ACC112 (cell line): ENCODE measurements around the gene MORN5.

Experiments
- H2AFZ ChIP-seq: fragments of 200-600 bp; sonication (generic); one replicate; pipeline ENCODE4 v1.6.0; 2017; ENCODE audit warnings: antibody characterized with exemption, low read length; ENCODE audit not compliant: unreplicated experiment
- H3K27ac ChIP-seq: fragments of 200-600 bp; sonication (generic); 2 replicates; pipeline ENCODE4 v1.5.1; 2014; ENCODE audit warnings: low read depth, mild to moderate bottlenecking, antibody characterized with exemption, low read length, moderate library complexity
- H3K27me3 ChIP-seq: fragments of 200-600 bp; sonication (generic); 2 replicates; pipeline ENCODE4 v1.6.1; 2014; ENCODE audit warnings: mild to moderate bottlenecking, antibody characterized with exemption, low read length, moderate library complexity, mixed read lengths; ENCODE audit not compliant: insufficient read depth
- H3K36me3 ChIP-seq: fragments of 200-600 bp; sonication (generic); 2 replicates; pipeline ENCODE4 v1.6.1; 2016; ENCODE audit warnings: mild to moderate bottlenecking, antibody characterized with exemption, low read length, moderate library complexity, mixed read lengths; ENCODE audit not compliant: insufficient read depth
- H3K4me1 ChIP-seq: fragments of 200-600 bp; sonication (generic); one replicate; pipeline ENCODE4 v1.6.1; 2016; ENCODE audit warnings: low read length, mixed read lengths; ENCODE audit not compliant: insufficient read depth, unreplicated experiment, control insufficient read depth
- H3K4me3 ChIP-seq: fragments of 200-600 bp; sonication (generic); 2 replicates; pipeline ENCODE4 v1.5.1; 2014; ENCODE audit warnings: mild to moderate bottlenecking, low read depth, low read length
- H3K79me2 ChIP-seq: fragments of 200-600 bp; sonication (generic); one replicate; pipeline ENCODE4 v1.6.0; 2016; ENCODE audit warnings: low read length; ENCODE audit not compliant: control insufficient read depth, unreplicated experiment, insufficient read depth

The MORN5 gene

GRCh38 chr9:122133263-122133983, 26.3 kb upstream of the MORN5 start:
- H3K27ac ChIP-seq = no peak overlapping the region

GRCh38 chr9:122133984-122134535, 25.6 kb upstream of the MORN5 start:
- Histone ChIP-seq H3K79me2 (no peaks in the 10 kb centered on the region), H3K27me3 (no peaks in the 10 kb centered on the region), H3K4me1 (no peaks in the 10 kb centered on the region), H3K4me3 (no peak overlapping the region), H2AFZ (no peak overlapping the region), H3K36me3 (no peaks in the 10 kb centered on the region), H3K27ac (no peak overlapping the region)

More at GRCh38 chr9:122133263-122133983, 26.3 kb upstream of the MORN5 start:
- H3K4me3 ChIP-seq = no peak overlapping the region
- no peaks in the 10 kb centered on the region for H3K27me3 ChIP-seq
- no peaks in the 10 kb centered on the region for H3K79me2 ChIP-seq
- no peaks in the 10 kb centered on the region for H3K36me3 ChIP-seq
- H3K4me1 ChIP-seq = no peaks in the 10 kb centered on the region
- H2AFZ ChIP-seq = no peak overlapping the region

- H3K79me2 ChIP-seq = no peaks in the 10 kb centered on the region
- H3K36me3 ChIP-seq = no peaks in the 10 kb centered on the region
- no peak overlapping the region for H3K27ac ChIP-seq
- H3K4me3 ChIP-seq = no peak overlapping the region
- H2AFZ ChIP-seq = no peak overlapping the region
- H3K27me3 ChIP-seq = no peaks in the 10 kb centered on the region
- no peaks in the 10 kb centered on the region for H3K4me1 ChIP-seq
Measured at GRCh38 chr9:122134822-122135528, 24.7 kb upstream of the MORN5 start.

- H3K4me1 ChIP-seq = no peaks in the 10 kb centered on the region
- H3K36me3 ChIP-seq = no peaks in the 10 kb centered on the region
- no peaks in the 10 kb centered on the region for H3K27me3 ChIP-seq
- no peak overlapping the region for H3K4me3 ChIP-seq
- H2AFZ ChIP-seq = no peak overlapping the region
- no peaks in the 10 kb centered on the region for H3K79me2 ChIP-seq
- H3K27ac ChIP-seq = no peak overlapping the region
Measured at GRCh38 chr9:122135529-122135859, 24.2 kb upstream of the MORN5 start.

GRCh38 chr9:122138560-122139268, 21.0 kb upstream of the MORN5 start:
- Histone ChIP-seq H2AFZ (no peak overlapping the region), H3K27me3 (no peaks in the 10 kb centered on the region), H3K4me3 (no peak overlapping the region), H3K4me1 (no peaks in the 10 kb centered on the region), H3K36me3 (peaks cover 9% of the 10 kb centered on the region; the same call in 1 of the 2 replicates), H3K79me2 (no peaks in the 10 kb centered on the region), H3K27ac (no peak overlapping the region)

GRCh38 chr9:122140368-122141193, 19.1 kb upstream of the MORN5 start:
- peaks cover 14% of the 10 kb centered on the region for H3K36me3 ChIP-seq
- H2AFZ ChIP-seq = no peak overlapping the region
- H3K4me3 ChIP-seq = no peak overlapping the region
- H3K27me3 ChIP-seq = no peaks in the 10 kb centered on the region
- no peak overlapping the region for H3K27ac ChIP-seq
- no peaks in the 10 kb centered on the region for H3K4me1 ChIP-seq
- H3K79me2 ChIP-seq = no peaks in the 10 kb centered on the region

- Histone ChIP-seq H3K27ac (no peak overlapping the region), H3K36me3 (peaks cover 14% of the 10 kb centered on the region), H3K4me1 (no peaks in the 10 kb centered on the region), H3K79me2 (no peaks in the 10 kb centered on the region), H3K27me3 (no peaks in the 10 kb centered on the region), H2AFZ (no peak overlapping the region), H3K4me3 (no peak overlapping the region)
Measured at GRCh38 chr9:122141671-122142070, 18.0 kb upstream of the MORN5 start.

- no peak overlapping the region for H3K27ac ChIP-seq
- H3K27me3 ChIP-seq = no peaks in the 10 kb centered on the region
- H3K4me1 ChIP-seq = no peaks in the 10 kb centered on the region
- no peak overlapping the region for H3K4me3 ChIP-seq
- no peaks in the 10 kb centered on the region for H3K79me2 ChIP-seq
- peaks cover 14% of the 10 kb centered on the region for H3K36me3 ChIP-seq
- H2AFZ ChIP-seq = no peak overlapping the region
Measured at GRCh38 chr9:122143296-122143695, 16.4 kb upstream of the MORN5 start.

GRCh38 chr9:122143876-122144405, 15.8 kb upstream of the MORN5 start:
- no peak overlapping the region for H3K4me3 ChIP-seq

More at GRCh38 chr9:122143876-122144405, 15.8 kb upstream of the MORN5 start:
- Histone ChIP-seq H2AFZ (no peak overlapping the region), H3K27ac (no peak overlapping the region), H3K79me2 (no peaks in the 10 kb centered on the region), H3K4me1 (no peaks in the 10 kb centered on the region), H3K36me3 (peaks cover 14% of the 10 kb centered on the region), H3K27me3 (no peaks in the 10 kb centered on the region)
